HL-60 (cell line): Measurements from ENCODE around the gene PROB1.

Source experiments
- GABPA ChIP-seq: IDR thresholded peaks from 2 replicates; pipeline ENCODE4 v1.6.1; 2012; ENCODE audit warnings: low read depth
- POLR2AphosphoS5 ChIP-seq: IDR thresholded peaks from 2 replicates; pipeline ENCODE4 v1.6.1; 2012; ENCODE audit warnings: low read depth
- TF ChIP-seq, protein P1 (sequence below): IDR thresholded peaks from one replicate; pipeline ENCODE4 v1.5.1; 2011; ENCODE audit warnings: low read length, control low read depth, inconsistent platforms; ENCODE audit not compliant: insufficient read depth

DNA sequence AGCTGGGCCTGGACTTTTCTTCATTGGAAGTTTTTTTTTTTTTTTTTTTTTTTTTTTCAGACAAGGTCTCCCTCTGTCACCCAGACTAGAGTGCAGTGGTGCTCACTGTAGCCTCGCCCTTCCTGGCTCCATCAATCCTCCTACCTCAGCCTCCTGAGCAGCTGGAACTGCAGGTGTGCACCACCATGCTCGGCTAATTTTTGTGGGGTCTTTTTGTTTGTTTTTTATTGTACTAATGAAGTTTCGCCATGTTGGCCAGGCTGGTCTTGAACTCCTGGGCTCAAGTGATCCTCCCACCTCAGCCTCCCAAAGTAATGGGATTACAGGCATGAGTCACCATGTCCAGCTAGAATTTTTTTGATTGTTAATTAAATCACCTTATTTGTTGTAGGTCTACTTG lies 40.8 kb upstream of the PROB1 start:
- TF ChIP-seq, protein P1, sequence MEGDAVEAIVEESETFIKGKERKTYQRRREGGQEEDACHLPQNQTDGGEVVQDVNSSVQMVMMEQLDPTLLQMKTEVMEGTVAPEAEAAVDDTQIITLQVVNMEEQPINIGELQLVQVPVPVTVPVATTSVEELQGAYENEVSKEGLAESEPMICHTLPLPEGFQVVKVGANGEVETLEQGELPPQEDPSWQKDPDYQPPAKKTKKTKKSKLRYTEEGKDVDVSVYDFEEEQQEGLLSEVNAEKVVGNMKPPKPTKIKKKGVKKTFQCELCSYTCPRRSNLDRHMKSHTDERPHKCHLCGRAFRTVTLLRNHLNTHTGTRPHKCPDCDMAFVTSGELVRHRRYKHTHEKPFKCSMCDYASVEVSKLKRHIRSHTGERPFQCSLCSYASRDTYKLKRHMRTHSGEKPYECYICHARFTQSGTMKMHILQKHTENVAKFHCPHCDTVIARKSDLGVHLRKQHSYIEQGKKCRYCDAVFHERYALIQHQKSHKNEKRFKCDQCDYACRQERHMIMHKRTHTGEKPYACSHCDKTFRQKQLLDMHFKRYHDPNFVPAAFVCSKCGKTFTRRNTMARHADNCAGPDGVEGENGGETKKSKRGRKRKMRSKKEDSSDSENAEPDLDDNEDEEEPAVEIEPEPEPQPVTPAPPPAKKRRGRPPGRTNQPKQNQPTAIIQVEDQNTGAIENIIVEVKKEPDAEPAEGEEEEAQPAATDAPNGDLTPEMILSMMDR, result no peak
- no peak for TF ChIP-seq POLR2AphosphoS5
- no peak for TF ChIP-seq GABPA
